OCI-LY3 (cell line): Measurements from ENCODE around the gene RPS6KA2.

Experiments used
- H2AFZ ChIP-seq: fragments of 200-600, 300-600 bp; shearing (Covaris generic); 2 replicates; pipeline ENCODE4 v1.6.0; 2014; ENCODE audit warnings: antibody characterized with exemption, low read depth, low read length
- H3K27ac ChIP-seq: fragments of 200-600, 300-600 bp; sonication (generic); 2 replicates; pipeline ENCODE4 v1.5.1; 2014; ENCODE audit warnings: mild to moderate bottlenecking, low read length, moderate library complexity, mixed read lengths
- H3K27me3 ChIP-seq: fragments of 200-600, 300-600 bp; sonication (generic); 2 replicates; pipeline ENCODE4 v1.6.1; 2014; ENCODE audit warnings: low read depth, low read length, mixed read lengths
- H3K36me3 ChIP-seq: fragments of 200-600, 300-600 bp; sonication (generic); replicated peaks from 2 replicates; pipeline ENCODE3; 2014; ENCODE audit warnings: low read depth, low read length, mixed read lengths
- H3K4me1 ChIP-seq: fragments of 300-600, 200-600 bp; sonication (generic); 2 replicates; pipeline ENCODE4 v1.6.1; 2014; ENCODE audit warnings: low read length, mixed read lengths
- H3K4me2 ChIP-seq: fragments of 200-600, 300-600 bp; sonication (generic); 2 replicates; pipeline ENCODE4 v1.6.1; 2014; ENCODE audit warnings: low read length, mixed read lengths
- H3K4me3 ChIP-seq: fragments of 300-600, 200-600 bp; sonication (generic); 2 replicates; pipeline ENCODE4 v1.5.1; 2014; ENCODE audit warnings: antibody characterized with exemption, mild to moderate bottlenecking, low read length, moderate library complexity
- H3K79me2 ChIP-seq: fragments of 300-600, 200-600 bp; shearing (Covaris generic); 2 replicates; pipeline ENCODE4 v1.6.1; 2014; ENCODE audit warnings: mild to moderate bottlenecking, low read length, mixed read lengths
- H3K9ac ChIP-seq: fragments of 300-600, 200-600 bp; shearing (Covaris generic); 2 replicates; pipeline ENCODE4 v1.6.0; 2014; ENCODE audit warnings: mild to moderate bottlenecking, low read length, moderate library complexity
- H3K9me3 ChIP-seq: fragments of 200-600, 300-600 bp; shearing (Covaris generic); 2 replicates; pipeline ENCODE4 v1.6.1; 2014; ENCODE audit warnings: low read length, mixed read lengths; ENCODE audit not compliant: insufficient read depth
- H4K20me1 ChIP-seq: fragments of 200-600, 300-600 bp; sonication (generic); 2 replicates; pipeline ENCODE4 v1.6.1; 2016; ENCODE audit warnings: low read length, mixed read lengths; ENCODE audit not compliant: insufficient read depth
- EZH2phosphoT487 ChIP-seq: fragments of 200-600 bp; shearing (Covaris generic); IDR thresholded peaks from 2 replicates; pipeline ENCODE4 v1.6.1; 2018; ENCODE audit warnings: antibody characterized with exemption, mixed run types, low read depth
- TF ChIP-seq, protein P1 (sequence below): fragments of 200-600, 300-600 bp; sonication (generic); IDR thresholded peaks from 2 replicates; pipeline ENCODE4 v1.5.1; 2014; ENCODE audit warnings: antibody characterized with exemption, low read length, low read depth

Gene RPS6KA2

DNA sequence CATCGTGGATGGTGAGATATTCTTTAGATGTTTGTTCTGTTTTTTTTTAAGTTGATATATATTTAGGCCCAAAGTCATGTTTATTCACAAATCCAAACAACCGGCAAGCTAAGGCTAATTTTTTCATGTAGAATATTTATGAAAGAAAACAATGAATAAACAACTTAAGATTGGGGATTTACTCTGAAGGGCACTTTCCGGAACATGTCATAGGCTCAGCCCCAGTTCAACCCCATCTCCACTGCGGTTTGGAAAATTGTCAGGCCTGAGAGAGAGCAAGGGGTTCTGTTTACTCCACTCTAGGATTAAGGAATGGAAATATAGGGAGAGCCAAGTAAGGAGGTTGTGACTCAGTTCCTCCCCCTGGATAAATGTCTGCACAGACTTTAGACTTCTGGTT lies 18.3 kb downstream of the RPS6KA2 start:
- H3K9ac ChIP-seq = no peak overlapping the region
- H3K4me3 ChIP-seq = no peak overlapping the region
- TF ChIP-seq, protein P1, sequence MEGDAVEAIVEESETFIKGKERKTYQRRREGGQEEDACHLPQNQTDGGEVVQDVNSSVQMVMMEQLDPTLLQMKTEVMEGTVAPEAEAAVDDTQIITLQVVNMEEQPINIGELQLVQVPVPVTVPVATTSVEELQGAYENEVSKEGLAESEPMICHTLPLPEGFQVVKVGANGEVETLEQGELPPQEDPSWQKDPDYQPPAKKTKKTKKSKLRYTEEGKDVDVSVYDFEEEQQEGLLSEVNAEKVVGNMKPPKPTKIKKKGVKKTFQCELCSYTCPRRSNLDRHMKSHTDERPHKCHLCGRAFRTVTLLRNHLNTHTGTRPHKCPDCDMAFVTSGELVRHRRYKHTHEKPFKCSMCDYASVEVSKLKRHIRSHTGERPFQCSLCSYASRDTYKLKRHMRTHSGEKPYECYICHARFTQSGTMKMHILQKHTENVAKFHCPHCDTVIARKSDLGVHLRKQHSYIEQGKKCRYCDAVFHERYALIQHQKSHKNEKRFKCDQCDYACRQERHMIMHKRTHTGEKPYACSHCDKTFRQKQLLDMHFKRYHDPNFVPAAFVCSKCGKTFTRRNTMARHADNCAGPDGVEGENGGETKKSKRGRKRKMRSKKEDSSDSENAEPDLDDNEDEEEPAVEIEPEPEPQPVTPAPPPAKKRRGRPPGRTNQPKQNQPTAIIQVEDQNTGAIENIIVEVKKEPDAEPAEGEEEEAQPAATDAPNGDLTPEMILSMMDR = no peak
- TF ChIP-seq EZH2phosphoT487 = no peak
- H3K79me2 ChIP-seq = no peaks in the 10 kb centered on the region
- no peaks in the 10 kb centered on the region for H3K9me3 ChIP-seq
- no peaks in the 10 kb centered on the region for H4K20me1 ChIP-seq
- no peaks in the 10 kb centered on the region for H3K36me3 ChIP-seq
- H3K27ac ChIP-seq = no peak overlapping the region
- H3K27me3 ChIP-seq = no peaks in the 10 kb centered on the region
- no peaks in the 10 kb centered on the region for H3K4me1 ChIP-seq
- H2AFZ ChIP-seq = no peak overlapping the region
- H3K4me2 ChIP-seq = no peak overlapping the region

DNA sequence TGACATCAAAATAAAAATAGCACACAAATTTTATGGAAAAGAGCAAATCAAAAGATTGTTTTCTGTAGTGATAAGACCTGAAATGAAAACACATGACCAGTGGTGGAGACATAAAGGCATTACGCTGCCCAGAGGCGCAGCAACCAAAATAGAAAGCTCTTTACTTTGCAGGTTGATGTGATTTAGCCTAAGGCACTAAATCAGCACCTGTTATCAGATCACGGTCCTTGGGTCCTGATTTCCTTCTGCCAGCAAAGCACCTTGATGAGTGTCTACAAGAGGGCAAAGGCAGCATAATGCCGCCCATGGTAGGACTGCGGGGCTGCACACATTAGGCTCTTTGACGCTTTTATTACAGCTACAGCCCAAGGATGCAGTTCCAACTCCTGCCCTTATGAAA lies 21.3 kb downstream of the RPS6KA2 start:
- H3K4me1 ChIP-seq = no peaks in the 10 kb centered on the region
- H3K27ac ChIP-seq = no peak overlapping the region
- no peaks in the 10 kb centered on the region for H4K20me1 ChIP-seq
- H2AFZ ChIP-seq = no peak overlapping the region
- no peak overlapping the region for H3K4me2 ChIP-seq
- TF ChIP-seq, protein P1 = no peak
- TF ChIP-seq EZH2phosphoT487 = no peak
- H3K36me3 ChIP-seq = no peaks in the 10 kb centered on the region
- H3K79me2 ChIP-seq = no peaks in the 10 kb centered on the region
- no peaks in the 10 kb centered on the region for H3K27me3 ChIP-seq
- no peaks in the 10 kb centered on the region for H3K9me3 ChIP-seq
- no peak overlapping the region for H3K4me3 ChIP-seq
- H3K9ac ChIP-seq = no peak overlapping the region

DNA sequence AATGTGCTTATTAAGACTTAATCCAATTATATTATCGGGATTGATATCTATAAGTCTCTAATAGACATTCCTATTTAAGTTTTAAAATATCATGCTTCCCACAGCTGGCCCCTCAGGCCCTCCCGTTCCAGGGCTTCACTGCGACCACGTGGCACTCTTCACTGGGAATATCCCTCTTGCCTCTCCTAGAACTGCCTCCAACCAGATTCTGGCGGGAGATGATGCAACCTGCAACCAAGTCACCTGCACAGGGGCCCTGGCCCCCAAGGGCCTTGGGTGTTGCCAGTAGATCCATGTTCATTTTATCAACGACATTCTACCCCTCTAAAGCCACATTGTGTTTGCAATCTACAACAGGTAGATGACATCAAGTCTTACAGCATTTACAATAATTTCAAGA lies 22.1 kb downstream of the RPS6KA2 start:
- Histone ChIP-seq H3K27ac (no peak overlapping the region), H3K79me2 (no peaks in the 10 kb centered on the region), H3K27me3 (no peaks in the 10 kb centered on the region), H3K4me2 (no peak overlapping the region), H3K36me3 (no peaks in the 10 kb centered on the region), H3K9ac (no peak overlapping the region), H3K4me1 (no peaks in the 10 kb centered on the region), H3K4me3 (no peak overlapping the region), H3K9me3 (no peaks in the 10 kb centered on the region), H4K20me1 (no peaks in the 10 kb centered on the region), H2AFZ (no peak overlapping the region)
- TF ChIP-seq, protein P1 = no peak
- TF ChIP-seq EZH2phosphoT487 = no peak

DNA sequence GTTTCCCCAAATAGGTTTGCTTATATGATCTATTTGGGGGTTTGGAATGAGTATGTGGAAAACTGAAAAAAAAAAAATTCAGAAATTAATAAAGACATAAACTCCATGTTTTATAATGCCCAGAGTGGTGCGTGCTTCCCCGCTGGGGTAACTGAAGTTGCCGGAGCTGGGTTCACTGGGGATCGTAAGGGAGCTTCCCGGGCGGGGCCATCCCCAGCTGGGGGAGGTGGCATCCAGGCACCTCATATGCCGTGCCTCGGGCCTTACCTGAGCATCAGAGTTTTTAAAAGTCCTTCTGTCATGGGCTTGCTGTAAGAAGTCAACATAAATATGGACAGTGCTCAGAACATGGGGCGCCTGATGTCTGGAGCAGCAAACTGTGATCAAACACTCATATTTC lies 22.7 kb downstream of the RPS6KA2 start:
- Histone ChIP-seq H3K36me3 (no peaks in the 10 kb centered on the region), H3K4me3 (no peak overlapping the region), H3K4me1 (no peaks in the 10 kb centered on the region), H3K9ac (no peak overlapping the region), H3K79me2 (no peaks in the 10 kb centered on the region), H4K20me1 (no peaks in the 10 kb centered on the region), H3K9me3 (no peaks in the 10 kb centered on the region), H2AFZ (no peak overlapping the region), H3K27ac (no peak overlapping the region), H3K4me2 (no peak overlapping the region), H3K27me3 (no peaks in the 10 kb centered on the region)
- TF ChIP-seq, protein P1 = no peak
- no peak for TF ChIP-seq EZH2phosphoT487
